A549 treated with CORT108297 at 1 μM for 4 hours (cell line): ENCODE data around the gene TRPV3. TPM values are rescaled to one million over a fixed set of nuclear protein-coding genes. Genes with fewer than 3 reads are reported as not detected.

Experiments used
- total RNA-seq: library from RNA; stranded (reverse); fragments of 200-300 nt; extraction: Qiagen RNA extraction; gene quantifications from 5 replicates; pipeline ENCODE4 v1.2.3, GENCODE V29; 2022

Gene TRPV3
- 0.24 to 0.46 TPM (median 0.37 TPM) in 5 replicates for total RNA-seq

GRCh38 chr17:3557768-3558583 is at the start of gene TRPV3:
TRPV3 (minus strand) TSS chr17:3557812; CDS start chr17:3554850, 2,962 bp downstream.

DNA sequence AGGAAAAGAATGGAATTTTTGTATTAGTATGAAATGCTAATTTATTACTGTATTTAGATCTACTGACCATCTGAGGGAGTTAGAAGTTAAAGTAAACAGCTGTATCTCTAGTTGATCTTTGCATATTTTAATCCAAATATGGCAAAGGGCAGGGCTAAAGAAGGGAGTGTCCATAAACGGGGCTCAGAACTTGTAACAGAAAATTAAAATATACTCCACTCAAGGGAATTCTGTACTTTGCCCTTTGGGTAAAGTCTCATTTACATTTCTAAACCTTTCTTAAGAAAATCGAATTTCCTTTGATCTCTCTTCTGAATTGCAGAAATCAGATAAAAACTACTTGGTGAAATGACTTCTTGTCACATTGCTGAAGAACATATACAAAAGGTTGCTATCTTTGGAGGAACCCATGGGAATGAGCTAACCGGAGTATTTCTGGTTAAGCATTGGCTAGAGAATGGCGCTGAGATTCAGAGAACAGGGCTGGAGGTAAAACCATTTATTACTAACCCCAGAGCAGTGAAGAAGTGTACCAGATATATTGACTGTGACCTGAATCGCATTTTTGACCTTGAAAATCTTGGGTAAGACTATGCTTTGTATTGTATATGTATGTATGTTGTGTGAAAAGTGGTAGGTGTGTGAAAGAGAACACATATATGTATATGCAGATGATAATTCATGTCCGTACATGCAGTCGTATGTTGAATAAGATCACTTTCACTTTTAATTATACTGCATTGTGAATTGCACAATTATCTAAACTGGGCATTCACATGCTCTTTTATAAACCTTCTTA is 81.6 kb downstream of the TRPV3 start, which contains the start of gene ASPA:
ASPA (plus strand) TSS at position 186 of the 799 bp plus-strand sequence; CDS start at position 349, 163 bp downstream.

GRCh38 chr17:3471599-3471998 is 86.0 kb downstream of the TRPV3 start, which contains the start of gene SPATA22:
SPATA22 (minus strand) TSS chr17:3471819; CDS start chr17:3469325, 2,494 bp downstream.

Other genes with a start within 250 kb of the TRPV3 start
- not detected in 5 replicates for gene OR3A2, start 171.5 kb downstream of the TRPV3 start, total RNA-seq
- gene OR1E1, start 159.4 kb downstream of the TRPV3 start, total RNA-seq = not detected in 5 replicates
- gene OR3A3, start 146.4 kb downstream of the TRPV3 start, total RNA-seq = not detected in 5 replicates
- not detected in 5 replicates for gene OR1E2, start 124.0 kb downstream of the TRPV3 start, total RNA-seq
- gene SPATA22, start 86.0 kb downstream of the TRPV3 start, total RNA-seq = not detected in 5 replicates
- not detected in 5 replicates for gene ASPA, start 81.8 kb downstream of the TRPV3 start, total RNA-seq
- gene TRPV1, start 51.6 kb upstream of the TRPV3 start, total RNA-seq = 3.3 to 4.8 TPM (median 4.6 TPM) in 5 replicates
- gene SHPK, start 78.4 kb upstream of the TRPV3 start, total RNA-seq = 12.3 to 17.5 TPM (median 16.2 TPM) in 5 replicates
- gene CTNS, start 78.9 kb upstream of the TRPV3 start, total RNA-seq = 13.6 to 18.1 TPM (median 15.1 TPM) in 5 replicates
- gene TAX1BP3, start 110.8 kb upstream of the TRPV3 start, total RNA-seq = 267 to 347 TPM (median 336 TPM) in 5 replicates
- gene EMC6, start 111.0 kb upstream of the TRPV3 start, total RNA-seq = 122 to 168 TPM (median 162 TPM) in 5 replicates
- gene P2RX5, start 138.3 kb upstream of the TRPV3 start, total RNA-seq = 18.7 to 25.5 TPM (median 24.7 TPM) in 5 replicates
- gene HASPIN, start 166.1 kb upstream of the TRPV3 start, total RNA-seq = 11.9 to 15.3 TPM (median 12.7 TPM) in 5 replicates
- 93.6 to 105 TPM (median 97.6 TPM) in 5 replicates for gene ITGAE, start 243.4 kb upstream of the TRPV3 start, total RNA-seq